K562 (cell line): Measurements from ENCODE around the gene CRABP2. TPM values are rescaled to one million over a fixed set of nuclear protein-coding genes. Genes with fewer than 3 reads are reported as not detected.

Source experiments
- ATAC-seq: fragments of 200-7000 bp; cut with Tn5 transposase; 3 replicates; pipeline ENCODE4 v1.9.1; 2020; ENCODE audit warnings: moderate library complexity
- BruUV-seq: library from RNA; stranded (reverse); fragments of 400-500 nt; replicated peaks from 2 replicates; lab custom pipeline; 2021; lab: Mats Ljungman, UMichigan
- CTCF ChIA-PET: fragments of 300-600 bp; formaldehyde crosslinking; extraction: SDS; loops from one replicate; lab custom pipeline; 2021; ENCODE audit warnings: low intra/inter-chr PET ratio; lab: Yijun Ruan, JAX
- POLR2A ChIA-PET: fragments of 300-600, 350-650 bp; sonication (Branson Sonifier 250); formaldehyde crosslinking; extraction: SDS; loops from one replicate; lab custom pipeline; 2021; ENCODE audit warnings: antibody characterized with exemption, inconsistent platforms; lab: Yijun Ruan, JAX
- DNase-seq, 4 experiments: peaks; one replicate each; pipeline versions ENCODE4 v3.0.0 to v3.0.0-alpha.2; 2011 to 2018; ENCODE audit warnings: low spot score in 3 of 4, mixed read lengths in 3 of 4; ENCODE audit errors: extremely low read depth in 1 of 4
- FAIRE-seq: peaks from 2 replicates; lab custom pipeline; 2011; peaks lifted over from hg19 to GRCh38; lab: Jason Lieb, UNC
- H2AFZ ChIP-seq: 2 replicates; pipeline ENCODE4 v1.6.0; 2011; ENCODE audit warnings: low read depth, low read length, control low read depth, inconsistent platforms
- H3K27ac ChIP-seq: fragments of 200-600 bp; 3 replicates; pipeline ENCODE4 v1.8.0; 2011; ENCODE audit warnings: low read depth, mild to moderate bottlenecking, control low read depth, inconsistent platforms, low read length, moderate library complexity, mixed read lengths; ENCODE audit errors: extremely low read depth
- H3K27me3 ChIP-seq, 2 experiments: fragments of 300-600 bp in 1 of 2; 2 replicates in 1 of 2; 3 replicates in 1 of 2; pipeline versions ENCODE4 v1.6.0 to v1.8.0; 2011; ENCODE audit warnings: inconsistent platforms in 2 of 2, low read length in 2 of 2, mild to moderate bottlenecking in 1 of 2, mixed read lengths in 1 of 2, moderate library complexity in 1 of 2; ENCODE audit not compliant: control insufficient read depth in 2 of 2, insufficient read depth in 2 of 2
- H3K36me3 ChIP-seq: fragments of 300-600 bp; 3 replicates; pipeline ENCODE4 v1.8.0; 2011; ENCODE audit warnings: mild to moderate bottlenecking, low read length, inconsistent platforms; ENCODE audit not compliant: control insufficient read depth, insufficient read depth
- H3K4me1 ChIP-seq, 2 experiments: fragments of 200-600 bp in 1 of 2; replicated peaks in 1 of 2; 2 replicates in 1 of 2; 3 replicates in 1 of 2; pipeline versions ENCODE4 v1.5.1 to v1.8.0; 2011; ENCODE audit warnings: inconsistent platforms in 2 of 2, low read length in 2 of 2, mild to moderate bottlenecking in 1 of 2, mixed read lengths in 1 of 2, moderate library complexity in 1 of 2; ENCODE audit not compliant: control insufficient read depth in 2 of 2, insufficient read depth in 2 of 2
- H3K4me2 ChIP-seq: 2 replicates; pipeline ENCODE4 v1.6.1; 2011; ENCODE audit warnings: low read length, control low read depth, inconsistent platforms, mixed read lengths; ENCODE audit not compliant: insufficient read depth
- H3K4me3 ChIP-seq: fragments of 200-600 bp; sonication (generic), shearing (Covaris generic); 2 replicates; pipeline ENCODE4 v1.5.1; 2016; ENCODE audit warnings: control low read depth, inconsistent platforms
- H3K79me2 ChIP-seq: fragments of 200-600 bp; 3 replicates; pipeline ENCODE4 v1.8.0; 2011; ENCODE audit warnings: low read length, inconsistent platforms; ENCODE audit not compliant: control insufficient read depth, insufficient read depth
- H3K9ac ChIP-seq, 2 experiments: 2 replicates each; pipeline versions ENCODE4 v1.6.0 to v1.6.1; 2011; ENCODE audit warnings: low read depth in 2 of 2, low read length in 2 of 2, control low read depth in 1 of 2, inconsistent platforms in 1 of 2, mild to moderate bottlenecking in 1 of 2, mixed read lengths in 1 of 2; ENCODE audit not compliant: insufficient read depth in 1 of 2
- H3K9me1 ChIP-seq: one replicate; pipeline ENCODE4 v1.6.0; 2011; ENCODE audit warnings: inconsistent platforms, mild to moderate bottlenecking, low read length, moderate library complexity; ENCODE audit not compliant: control insufficient read depth, insufficient read depth
- H3K9me3 ChIP-seq: replicated peaks from 2 replicates; pipeline ENCODE4 v1.5.1; 2011; ENCODE audit warnings: low read depth, low read length, inconsistent platforms; ENCODE audit not compliant: control insufficient read depth, insufficient read depth
- H4K20me1 ChIP-seq: replicated peaks from 2 replicates; pipeline ENCODE4 v1.6.1; 2011; ENCODE audit warnings: low read length, inconsistent platforms, mixed read lengths; ENCODE audit not compliant: control insufficient read depth, insufficient read depth
- CLOCK ChIP-seq: fragments of 250-450 bp; sonication (Bioruptor Pico); IDR thresholded peaks from 2 replicates; pipeline ENCODE4 v1.4.0; 2020; ENCODE audit warnings: mild to moderate bottlenecking, moderate library complexity, borderline replicate concordance
- GTF3C2 ChIP-seq: IDR thresholded peaks from 3 replicates; pipeline ENCODE4 v1.6.1; 2011; ENCODE audit warnings: borderline replicate concordance, mild to moderate bottlenecking, moderate library complexity; ENCODE audit not compliant: insufficient read length; ENCODE audit errors: extremely low read depth
- NELFE ChIP-seq: IDR thresholded peaks from 2 replicates; pipeline ENCODE4 v1.6.1; 2011; ENCODE audit warnings: mild to moderate bottlenecking; ENCODE audit not compliant: insufficient read depth, insufficient read length
- POLR2AphosphoS2 ChIP-seq: IDR thresholded peaks from 2 replicates; pipeline ENCODE4 v1.6.1; 2012; ENCODE audit warnings: low read length, improper control_type of control experiment
- SNIP1 ChIP-seq: fragments of 450-650 bp; IDR thresholded peaks from 2 replicates; pipeline ENCODE4 v1.7.1; 2017; ENCODE audit warnings: low read depth, mild to moderate bottlenecking
- ZNF165 ChIP-seq: fragments of 250-450 bp; sonication (Bioruptor Pico); IDR thresholded peaks from 2 replicates; pipeline ENCODE4 v1.4.0; 2020; ENCODE audit warnings: borderline replicate concordance
- ZNF280B ChIP-seq: fragments of 250-450 bp; sonication (Bioruptor Pico); IDR thresholded peaks from 2 replicates; pipeline ENCODE4 v1.5.1; 2021; ENCODE audit warnings: mild to moderate bottlenecking
- WGBS: fragments of 100-300 bp; shearing (Covaris generic); methylation state at CpG from one replicate; pipeline ENCODE4 v1.1.6; 2016; ENCODE audit warnings: low coverage, mixed read lengths; ENCODE audit not compliant: insufficient coverage; ENCODE audit errors: missing lambda C conversion rate; 5-methylcytosine and 5-hydroxymethylcytosine counted together
- in situ Hi-C: fragments of 300-500 bp; cut with MboI; formaldehyde crosslinking; loops from 4 replicates; pipeline ENCODE4 v1.15.0; 2018; ENCODE audit warnings: inconsistent platforms, mixed read lengths
- intact Hi-C: fragments of 100-400 bp; cut with micrococcal nuclease; formaldehyde crosslinking; loops from 2 replicates; pipeline ENCODE4 v1.14.2; 2022
- polyA plus RNA-seq, 8 experiments: library from polyadenylated mRNA; depleted of rRNA in 4 of 8; stranded (reverse) in 5 of 8; unstranded in 3 of 8; fragments of >200 nt; fragmentation: Nextera tagmentation in 2 of 8; fragmentation: Illumina TruSeq in 1 of 8; extraction: Ambion mirVana in 2 of 8; extraction: Trizol in 1 of 8; gene quantifications; 2 replicates each; pipeline versions ENCODE4 v1.2.1 to v1.2.3, GENCODE V29; 2011 to 2014; ENCODE audit warnings: inconsistent platforms in 1 of 8, missing spikeins in 1 of 8
- total RNA-seq, 7 experiments: library from RNA; depleted of rRNA in 6 of 7; stranded (reverse); fragments of >200 nt in 6 of 7; fragmentation: Illumina TruSeq in 2 of 7; extraction: Trizol in 2 of 7; gene quantifications; 2 replicates each; pipeline versions ENCODE4 v1.2.1 to v1.2.3, GENCODE V29; 2011 to 2021; ENCODE audit warnings: low replicate concordance in 1 of 7
- TF ChIP-seq, protein P1 (sequence below): fragments of 450-650 bp; IDR thresholded peaks from 2 replicates; pipeline ENCODE4 v1.6.1; 2016; ENCODE audit warnings: missing biosample characterization, missing genetic modification characterization

Gene CRABP2
- total and polyA plus RNA-seq, 9 of the 15 experiments (the other 6 are each of a cell fraction or from before 2014, with no cell fraction given): 0.30 to 2.5 (median 0.82) TPM

DNA sequence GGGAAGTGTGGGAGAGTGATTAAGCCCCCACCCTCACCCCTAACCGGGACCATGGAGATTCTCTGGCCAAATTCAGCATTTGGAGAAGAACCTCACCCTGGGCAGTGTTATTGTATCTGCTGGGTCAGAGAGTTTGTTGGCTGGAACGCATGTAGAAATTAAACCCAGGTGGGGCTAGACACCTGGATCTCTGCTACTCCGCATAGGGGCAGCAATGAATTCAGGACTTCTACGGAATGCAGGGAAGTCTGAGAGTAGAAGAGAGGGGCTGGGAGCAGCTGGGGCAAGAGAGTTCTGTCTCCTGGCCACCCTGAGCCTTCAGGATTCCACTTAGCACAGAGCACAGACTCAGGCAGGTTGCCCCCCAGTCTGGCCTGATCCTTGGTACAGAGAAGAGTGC lies 3.6 kb upstream of the CRABP2 start (continued):
- TF ChIP-seq, protein P1, sequence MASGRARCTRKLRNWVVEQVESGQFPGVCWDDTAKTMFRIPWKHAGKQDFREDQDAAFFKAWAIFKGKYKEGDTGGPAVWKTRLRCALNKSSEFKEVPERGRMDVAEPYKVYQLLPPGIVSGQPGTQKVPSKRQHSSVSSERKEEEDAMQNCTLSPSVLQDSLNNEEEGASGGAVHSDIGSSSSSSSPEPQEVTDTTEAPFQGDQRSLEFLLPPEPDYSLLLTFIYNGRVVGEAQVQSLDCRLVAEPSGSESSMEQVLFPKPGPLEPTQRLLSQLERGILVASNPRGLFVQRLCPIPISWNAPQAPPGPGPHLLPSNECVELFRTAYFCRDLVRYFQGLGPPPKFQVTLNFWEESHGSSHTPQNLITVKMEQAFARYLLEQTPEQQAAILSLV (tag): no peak
- TF ChIP-seq SNIP1: no peak

DNA sequence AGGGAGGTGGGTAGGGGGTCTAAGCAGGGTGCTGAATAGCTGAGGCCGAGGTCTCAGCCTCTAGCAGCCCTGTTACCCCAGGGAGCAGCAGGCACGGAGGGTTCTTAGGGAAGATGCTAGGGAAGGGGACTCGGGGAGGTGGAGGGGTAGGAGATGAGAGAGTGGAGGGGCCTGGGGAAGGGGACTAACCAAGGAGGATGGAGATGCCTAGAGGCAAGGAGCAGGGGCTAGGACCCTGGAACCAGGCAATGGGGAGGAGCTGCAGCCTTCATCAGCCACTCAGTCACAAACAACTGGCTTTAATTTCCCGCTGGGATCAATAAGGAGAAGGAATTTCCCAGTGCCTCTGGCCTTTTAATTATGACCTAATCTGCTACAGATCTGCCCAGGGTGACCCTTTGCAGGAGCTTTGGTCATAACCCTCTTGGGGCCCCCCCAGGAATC lies 2.9 kb upstream of the CRABP2 start:
- CTCF ChIA-PET: no interaction called here
- TF ChIP-seq GTF3C2 (no peak), NELFE (no peak), ZNF280B (no peak), POLR2AphosphoS2 (no peak), ZNF165 (CRISPR knock-in tag) (no peak), CLOCK (CRISPR knock-in tag) (no peak)

More for the DNA sequence above, 2.9 kb upstream of the CRABP2 start:
- ATAC-seq (no peak), DNase-seq (no peak), FAIRE-seq (no peak)
- Histone ChIP-seq H3K79me2 (no peaks in the 10 kb centered on the region), H4K20me1 (no peaks in the 10 kb centered on the region), H3K4me1 (peaks cover 7 to 26% of the 10 kb centered on the region in 2 experiments; a peak in 4 of 5 replicates), H2AFZ (no peak overlapping the region), H3K4me3 (no peak overlapping the region), H3K9ac (no peak overlapping the region), H3K4me2 (no peak overlapping the region), H3K9me3 (no peaks in the 10 kb centered on the region), H3K27me3 (no peaks in the 10 kb centered on the region), H3K27ac (no peak overlapping the region), H3K9me1 (no peaks in the 10 kb centered on the region), H3K36me3 (no peaks in the 10 kb centered on the region)
- no TSS peak for BruUV-seq
- intact Hi-C loops: no loop called here
- WGBS: 35% methylated on average over 3 of the region's 4 CpGs
- in situ Hi-C loops: no loop called here
- POLR2A ChIA-PET: interaction anchor here (0.6 to 3.0 kb wide), 6 partner anchors 10 to 25 kb away, joined by 3 to 12 read pairs (median 4); no protein-coding TSS in a partner anchor
